Esophagus (tissue), 2 donors: Measurements from ENCODE around the gene PROX2. TPM values are rescaled to one million over a fixed set of nuclear protein-coding genes. Genes with fewer than 3 reads are reported as not detected.

ENCODE experiments used
- H3K27ac ChIP-seq, 2 donors: one replicate each; pipeline ENCODE4 v1.5.1; 2013; ENCODE audit warnings: low read depth in 2 of 2, mild to moderate bottlenecking in 2 of 2, inconsistent platforms in 1 of 2, low read length in 1 of 2, moderate library complexity in 1 of 2
- H3K27me3 ChIP-seq, 2 donors: one replicate each; pipeline ENCODE4 v1.6.1; 2013; ENCODE audit warnings: low read length in 2 of 2, control low read depth in 1 of 2, mild to moderate bottlenecking in 1 of 2; ENCODE audit not compliant: insufficient read depth in 2 of 2, control insufficient read depth in 1 of 2
- H3K36me3 ChIP-seq, 2 donors: one replicate each; pipeline ENCODE4 v1.6.1; 2013; ENCODE audit warnings: low read length in 1 of 2; ENCODE audit not compliant: control insufficient read depth in 2 of 2, insufficient read depth in 2 of 2
- H3K4me1 ChIP-seq, 2 donors: one replicate each; pipeline ENCODE4 v1.6.1; 2013; ENCODE audit warnings: low read length in 1 of 2; ENCODE audit not compliant: control insufficient read depth in 2 of 2, insufficient read depth in 2 of 2
- H3K4me3 ChIP-seq, 2 donors: one replicate each; pipeline ENCODE4 v1.5.1; 2013; ENCODE audit warnings: low read length in 2 of 2, mild to moderate bottlenecking in 2 of 2, low read depth in 1 of 2, moderate library complexity in 1 of 2
- H3K9me3 ChIP-seq, 2 donors: one replicate each; pipeline ENCODE4 v1.6.1; 2013; ENCODE audit warnings: mild to moderate bottlenecking in 2 of 2, low read depth in 1 of 2, low read length in 1 of 2, moderate library complexity in 1 of 2; ENCODE audit not compliant: control insufficient read depth in 2 of 2, insufficient read depth in 1 of 2
- WGBS, 2 donors: extraction: QIAGEN DNeasy Blood & Tissue Kit; methylation state at CpG; one replicate each; pipeline ENCODE4 v1.1.7; 2013; 5-methylcytosine and 5-hydroxymethylcytosine counted together
- polyA plus RNA-seq, 2 donors: library from polyadenylated mRNA; stranded (reverse); fragments of 200-250 nt; gene quantifications; one replicate each; pipeline ENCODE4 v1.2.3, GENCODE V29; 2013
- donor health status: healthy with polysubstance abuse.
- donor health status: Bipolar disorder and iron deficiency.

The PROX2 gene
- polyA plus RNA-seq, 2 donors = not detected

GRCh38 chr14:74910556-74910955 lies 34.6 kb upstream of the PROX2 start:
- peaks cover 10 to 25% of the 10 kb centered on the region in 2 donors for H3K4me1 ChIP-seq
- peaks cover 0 to under 1% of the 10 kb centered on the region in 2 donors for H3K36me3 ChIP-seq
- H3K27me3 ChIP-seq = no peaks in the 10 kb centered on the region
- WGBS, 2 donors = 62 to 68% methylated on average over 9 to 10 of the region's 10 CpGs
- H3K4me3 ChIP-seq = no peak overlapping the region
- H3K27ac ChIP-seq = peak overlapping the region in 1 of 2 donors; percentile 42
- H3K9me3 ChIP-seq = no peaks in the 10 kb centered on the region

GRCh38 chr14:74909911-74910310 lies 34.0 kb upstream of the PROX2 start:
- H3K4me3 ChIP-seq = no peak overlapping the region

GRCh38 chr14:74909501-74909900 lies 33.6 kb upstream of the PROX2 start:
- WGBS, 2 donors = 91 to 94% methylated on average over 14 of the region's 14 CpGs
- no peak overlapping the region for H3K4me3 ChIP-seq

More at GRCh38 chr14:74909911-74910310, 34.0 kb upstream of the PROX2 start:
- Histone ChIP-seq H3K4me1 (peaks cover 10 to 25% of the 10 kb centered on the region in 2 donors), H3K27ac (no peak overlapping the region), H3K9me3 (no peaks in the 10 kb centered on the region), H3K36me3 (peaks cover 0 to 4% of the 10 kb centered on the region in 2 donors), H3K27me3 (no peaks in the 10 kb centered on the region)
- 89 to 90% methylated on average over 10 of the region's 10 CpGs for WGBS, 2 donors

GRCh38 chr14:74908861-74909341 lies 33.0 kb upstream of the PROX2 start:
- Histone ChIP-seq H3K4me3 (no peak overlapping the region), H3K9me3 (no peaks in the 10 kb centered on the region), H3K36me3 (peaks cover 0 to 4% of the 10 kb centered on the region in 2 donors), H3K27ac (no peak overlapping the region), H3K4me1 (peaks cover 10 to 25% of the 10 kb centered on the region in 2 donors), H3K27me3 (no peaks in the 10 kb centered on the region)
- WGBS, 2 donors = 71 to 75% methylated on average over 9 of the region's 9 CpGs

More at GRCh38 chr14:74909501-74909900, 33.6 kb upstream of the PROX2 start:
- H3K9me3 ChIP-seq = no peaks in the 10 kb centered on the region
- H3K27me3 ChIP-seq = no peaks in the 10 kb centered on the region
- H3K36me3 ChIP-seq = peaks cover 0 to 4% of the 10 kb centered on the region in 2 donors
- no peak overlapping the region for H3K27ac ChIP-seq
- peaks cover 10 to 25% of the 10 kb centered on the region in 2 donors for H3K4me1 ChIP-seq

- Histone ChIP-seq H3K9me3 (no peaks in the 10 kb centered on the region), H3K36me3 (peaks cover 6 to 10% of the 10 kb centered on the region in 2 donors), H3K27ac (peak overlapping the region in 1 of 2 donors; percentile 26), H3K4me1 (peaks cover 10 to 22% of the 10 kb centered on the region in 2 donors), H3K27me3 (no peaks in the 10 kb centered on the region), H3K4me3 (no peak overlapping the region)
- 39 to 43% methylated on average over 6 of the region's 6 CpGs for WGBS, 2 donors
Measured at GRCh38 chr14:74907744-74908143, 31.8 kb upstream of the PROX2 start.

- 67 to 76% methylated on average over 12 of the region's 12 CpGs for WGBS, 2 donors
- H3K4me1 ChIP-seq = peaks cover 7 to 18% of the 10 kb centered on the region in 2 donors
- peaks cover 11 to 12% of the 10 kb centered on the region in 2 donors for H3K36me3 ChIP-seq
- peak overlapping the region in 1 of 2 donors; percentile 26 for H3K27ac ChIP-seq
- no peak overlapping the region for H3K4me3 ChIP-seq
- no peaks in the 10 kb centered on the region for H3K27me3 ChIP-seq
- H3K9me3 ChIP-seq = no peaks in the 10 kb centered on the region
Measured at GRCh38 chr14:74906925-74907521, 31.1 kb upstream of the PROX2 start.

GRCh38 chr14:74905595-74906142 lies 29.7 kb upstream of the PROX2 start:
- Histone ChIP-seq H3K27ac (peak overlapping the region in 1 of 2 donors; percentile 22), H3K9me3 (no peaks in the 10 kb centered on the region)
- 41 to 43% methylated on average over 14 of the region's 14 CpGs for WGBS, 2 donors

GRCh38 chr14:74904635-74905503 lies 28.9 kb upstream of the PROX2 start:
- no peaks in the 10 kb centered on the region for H3K9me3 ChIP-seq
- WGBS, 2 donors = 76 to 82% methylated on average over 6 of the region's 6 CpGs
- H3K4me1 ChIP-seq = peaks cover 4 to 8% of the 10 kb centered on the region in 2 donors
- peak overlapping the region in 1 of 2 donors; percentile 22 for H3K27ac ChIP-seq
- peaks cover 23 to 26% of the 10 kb centered on the region in 2 donors for H3K36me3 ChIP-seq
- no peak overlapping the region for H3K4me3 ChIP-seq
- no peaks in the 10 kb centered on the region for H3K27me3 ChIP-seq

More at GRCh38 chr14:74905595-74906142, 29.7 kb upstream of the PROX2 start:
- H3K4me3 ChIP-seq = no peak overlapping the region
- H3K4me1 ChIP-seq = peaks cover 4 to 8% of the 10 kb centered on the region in 2 donors
- no peaks in the 10 kb centered on the region for H3K27me3 ChIP-seq
- H3K36me3 ChIP-seq = peaks cover 18 to 20% of the 10 kb centered on the region in 2 donors

- Histone ChIP-seq H3K27ac (no peak overlapping the region), H3K27me3 (no peaks in the 10 kb centered on the region), H3K4me1 (peaks cover 4 to 8% of the 10 kb centered on the region in 2 donors), H3K36me3 (peaks cover 36 to 43% of the 10 kb centered on the region in 2 donors), H3K9me3 (no peaks in the 10 kb centered on the region), H3K4me3 (no peak overlapping the region)
- 69 to 70% methylated on average over 10 of the region's 10 CpGs for WGBS, 2 donors
Measured at GRCh38 chr14:74902941-74903705, 27.2 kb upstream of the PROX2 start.
